Kidney epithelial cell (primary cell): ENCODE data around the gene P3H4. TPM values are rescaled to one million over a fixed set of nuclear protein-coding genes. Genes with fewer than 3 reads are reported as not detected.

Source experiments
- DNase-seq: peaks from one replicate; pipeline ENCODE4 v3.0.0-alpha.2; 2010; ENCODE audit warnings: low read depth
- H3K27me3 ChIP-seq: 2 replicates; pipeline ENCODE4 v1.6.0; 2011; ENCODE audit warnings: low read length; ENCODE audit not compliant: control insufficient read depth, insufficient read depth
- H3K36me3 ChIP-seq: 2 replicates; pipeline ENCODE4 v1.5.1; 2011; ENCODE audit warnings: low read length; ENCODE audit not compliant: control insufficient read depth, insufficient read depth
- H3K4me3 ChIP-seq: 2 replicates; pipeline ENCODE4 v1.5.1; 2011; ENCODE audit warnings: low read depth, mild to moderate bottlenecking, control low read depth, low read length
- total RNA-seq: library from RNA; depleted of rRNA; stranded (reverse); fragments of >200 nt; gene quantifications from 2 replicates; pipeline ENCODE4 v1.2.3, GENCODE V29; 2015
- TF ChIP-seq, protein P1 (sequence below): IDR thresholded peaks from 2 replicates; pipeline ENCODE4 v1.5.1; 2011; ENCODE audit warnings: mild to moderate bottlenecking, moderate library complexity, low read length, control low read depth, inconsistent platforms; ENCODE audit not compliant: insufficient read depth, poor library complexity, severe bottlenecking

Gene P3H4
- total RNA-seq, 1 donor from 2014 or later: 50.5 TPM

DNA sequence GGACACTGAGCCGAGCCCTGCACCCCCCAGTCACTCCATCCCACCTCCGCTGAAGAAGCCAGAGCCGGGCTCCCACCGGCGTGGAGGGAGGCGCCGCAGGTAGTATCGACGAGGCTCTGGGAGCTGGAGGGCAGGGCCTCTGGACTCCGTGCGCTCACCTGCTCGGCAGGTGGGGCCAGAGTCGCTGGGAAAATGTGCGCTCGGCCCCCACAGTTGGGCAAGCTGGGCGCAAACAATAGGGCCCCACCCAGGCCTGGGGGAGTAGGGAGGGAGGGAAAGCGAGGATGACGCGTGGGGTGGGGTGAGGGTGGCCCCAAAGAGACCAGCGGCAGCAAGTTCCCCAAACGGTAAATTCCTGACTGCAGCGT is 25.9 kb downstream of the P3H4 start:
- H3K27me3 ChIP-seq: no peaks in the 10 kb centered on the region
- H3K4me3 ChIP-seq: peak overlapping the region; percentile 78
- H3K36me3 ChIP-seq: no peaks in the 10 kb centered on the region
- no peak for DNase-seq
- TF ChIP-seq, protein P1, sequence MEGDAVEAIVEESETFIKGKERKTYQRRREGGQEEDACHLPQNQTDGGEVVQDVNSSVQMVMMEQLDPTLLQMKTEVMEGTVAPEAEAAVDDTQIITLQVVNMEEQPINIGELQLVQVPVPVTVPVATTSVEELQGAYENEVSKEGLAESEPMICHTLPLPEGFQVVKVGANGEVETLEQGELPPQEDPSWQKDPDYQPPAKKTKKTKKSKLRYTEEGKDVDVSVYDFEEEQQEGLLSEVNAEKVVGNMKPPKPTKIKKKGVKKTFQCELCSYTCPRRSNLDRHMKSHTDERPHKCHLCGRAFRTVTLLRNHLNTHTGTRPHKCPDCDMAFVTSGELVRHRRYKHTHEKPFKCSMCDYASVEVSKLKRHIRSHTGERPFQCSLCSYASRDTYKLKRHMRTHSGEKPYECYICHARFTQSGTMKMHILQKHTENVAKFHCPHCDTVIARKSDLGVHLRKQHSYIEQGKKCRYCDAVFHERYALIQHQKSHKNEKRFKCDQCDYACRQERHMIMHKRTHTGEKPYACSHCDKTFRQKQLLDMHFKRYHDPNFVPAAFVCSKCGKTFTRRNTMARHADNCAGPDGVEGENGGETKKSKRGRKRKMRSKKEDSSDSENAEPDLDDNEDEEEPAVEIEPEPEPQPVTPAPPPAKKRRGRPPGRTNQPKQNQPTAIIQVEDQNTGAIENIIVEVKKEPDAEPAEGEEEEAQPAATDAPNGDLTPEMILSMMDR: no peak

DNA sequence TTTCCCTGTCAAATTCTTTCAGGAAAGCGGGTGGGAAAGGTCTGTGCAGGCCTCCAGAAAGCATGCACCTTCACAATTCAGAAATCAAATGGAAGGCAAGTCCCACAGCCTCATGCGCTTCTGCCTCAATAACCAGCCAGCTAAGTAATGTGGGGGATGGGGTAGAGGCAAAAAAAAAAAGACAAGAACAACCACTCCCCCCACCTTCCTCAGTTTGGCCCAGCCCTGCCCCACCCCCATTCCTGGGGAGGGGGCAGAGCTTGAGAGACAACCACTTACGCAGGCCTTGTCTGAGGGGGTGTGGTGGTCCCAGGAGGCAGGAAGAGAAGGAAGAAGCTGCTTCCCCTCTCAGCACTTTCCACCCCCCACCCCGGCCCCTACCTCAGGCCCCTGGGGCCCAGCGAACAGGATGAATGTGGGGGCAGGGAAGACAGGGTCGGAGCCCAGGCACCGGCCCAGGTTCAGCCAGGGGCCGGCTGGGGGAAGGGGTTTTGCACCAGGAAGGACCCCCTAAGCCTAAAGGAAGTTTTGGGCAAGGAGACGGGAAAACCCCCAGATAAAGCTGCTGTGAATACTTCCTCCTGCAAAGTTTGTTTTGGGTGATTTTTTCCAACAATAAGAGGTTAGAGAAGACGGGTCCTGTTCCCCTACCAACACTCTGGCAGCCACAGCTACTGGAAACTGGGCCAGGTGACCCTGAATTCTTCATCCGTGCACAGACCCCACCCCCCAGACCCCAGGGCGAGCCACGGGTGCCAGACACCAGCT is 26.5 kb downstream of the P3H4 start:
- Histone ChIP-seq H3K27me3 (no peaks in the 10 kb centered on the region), H3K4me3 (peak overlapping the region; percentile 78), H3K36me3 (no peaks in the 10 kb centered on the region)
- DNase-seq: no peak
- TF ChIP-seq, protein P1: no peak

DNA sequence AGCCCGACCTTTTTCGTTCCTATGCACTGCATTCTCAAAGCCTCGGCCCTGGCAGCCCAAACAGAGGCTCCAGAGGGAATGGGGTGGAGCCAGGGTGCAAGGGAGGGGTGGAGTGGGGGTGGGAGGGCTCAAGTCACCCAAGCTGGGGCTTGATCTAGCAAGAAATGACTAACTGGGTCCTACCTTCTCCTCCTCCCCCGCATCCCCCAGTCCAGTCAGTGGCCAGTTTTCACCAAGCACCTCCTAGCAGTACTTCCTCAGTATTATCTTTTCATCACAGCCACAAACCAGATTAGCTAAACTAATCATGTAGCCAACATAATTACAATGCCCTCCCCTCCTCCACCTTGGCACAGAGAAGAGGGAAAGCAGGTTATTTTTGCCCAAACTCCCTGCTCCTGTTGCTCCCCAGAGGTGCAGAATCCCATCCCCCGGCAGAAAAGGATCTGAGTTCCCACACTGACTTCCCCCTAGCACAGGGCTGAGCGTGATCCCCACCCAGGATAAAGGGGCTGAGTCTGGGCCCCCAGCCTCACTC is 27.5 kb downstream of the P3H4 start:
- H3K36me3 ChIP-seq: no peaks in the 10 kb centered on the region
- peak; percentile 82 for DNase-seq
- no peaks in the 10 kb centered on the region for H3K27me3 ChIP-seq
- H3K4me3 ChIP-seq: peak overlapping the region; percentile 78
- TF ChIP-seq, protein P1: no peak

DNA sequence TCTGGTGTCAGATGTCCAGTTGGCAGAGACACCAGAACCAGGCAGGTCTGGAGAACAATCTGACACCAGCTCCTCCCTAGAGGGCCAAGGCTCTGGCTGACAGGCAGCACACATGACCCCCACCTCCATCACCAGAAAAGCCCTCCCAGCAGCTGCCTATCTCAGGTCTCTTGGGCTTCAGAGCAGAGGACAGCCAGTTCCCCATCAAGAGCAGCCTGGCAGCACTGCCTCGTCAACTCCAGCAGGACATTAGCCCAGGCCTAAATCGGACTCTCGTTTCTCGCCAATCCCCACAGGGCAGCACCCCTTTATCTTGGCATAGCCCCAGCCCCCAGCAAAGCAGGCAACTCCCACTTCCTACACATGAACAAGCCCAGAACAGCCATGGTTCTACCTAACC is 29.6 kb downstream of the P3H4 start:
- no peaks in the 10 kb centered on the region for H3K27me3 ChIP-seq
- no peak overlapping the region for H3K4me3 ChIP-seq
- no peaks in the 10 kb centered on the region for H3K36me3 ChIP-seq
- no peak for DNase-seq
- TF ChIP-seq, protein P1: no peak

DNA sequence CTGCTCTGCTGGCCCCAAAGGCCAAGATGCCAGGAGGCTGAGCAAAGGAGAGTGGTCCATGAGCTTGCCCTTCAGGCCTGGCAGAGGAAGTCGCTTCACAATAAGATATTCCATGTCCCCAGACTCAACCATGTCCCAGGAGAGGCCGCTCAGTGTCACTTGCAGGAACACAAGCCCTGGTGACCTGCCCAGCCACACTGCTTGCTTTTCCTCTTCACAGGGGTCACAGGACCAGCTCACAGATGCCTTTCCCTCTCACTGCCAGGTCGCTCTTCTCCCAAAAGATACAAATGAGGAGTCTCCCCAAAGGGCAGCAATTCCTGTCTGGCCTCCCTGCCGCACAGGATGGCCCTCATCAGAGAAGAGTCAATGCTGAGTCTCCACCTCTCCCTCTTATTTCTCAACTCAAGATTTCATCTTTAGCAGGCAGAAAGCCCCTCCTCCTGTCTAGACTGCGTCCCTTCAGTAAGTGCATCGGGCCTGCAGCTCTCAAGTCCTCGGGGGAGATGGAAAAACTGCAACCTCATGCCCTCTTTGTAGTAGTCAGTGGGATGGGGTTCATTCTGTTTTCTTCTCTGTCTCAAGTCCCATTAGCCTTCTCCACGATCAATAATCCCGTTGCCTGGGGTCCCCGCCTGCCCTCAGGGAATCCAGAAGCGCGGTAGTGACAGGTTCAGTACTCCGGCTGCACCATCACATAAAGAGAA is 30.2 kb downstream of the P3H4 start:
- TF ChIP-seq, protein P1: no peak
- Histone ChIP-seq H3K27me3 (no peaks in the 10 kb centered on the region), H3K4me3 (no peak overlapping the region), H3K36me3 (no peaks in the 10 kb centered on the region)
- DNase-seq: no peak
